ENCODE data around the gene CARD9. TPM values are rescaled to one million over a fixed set of nuclear protein-coding genes. Genes with fewer than 3 reads are reported as not detected.

The CARD9 gene
- total RNA-seq, 4 donors from 2014 or later, result 2.4 to 4.2 (median 3.2) TPM

DNA sequence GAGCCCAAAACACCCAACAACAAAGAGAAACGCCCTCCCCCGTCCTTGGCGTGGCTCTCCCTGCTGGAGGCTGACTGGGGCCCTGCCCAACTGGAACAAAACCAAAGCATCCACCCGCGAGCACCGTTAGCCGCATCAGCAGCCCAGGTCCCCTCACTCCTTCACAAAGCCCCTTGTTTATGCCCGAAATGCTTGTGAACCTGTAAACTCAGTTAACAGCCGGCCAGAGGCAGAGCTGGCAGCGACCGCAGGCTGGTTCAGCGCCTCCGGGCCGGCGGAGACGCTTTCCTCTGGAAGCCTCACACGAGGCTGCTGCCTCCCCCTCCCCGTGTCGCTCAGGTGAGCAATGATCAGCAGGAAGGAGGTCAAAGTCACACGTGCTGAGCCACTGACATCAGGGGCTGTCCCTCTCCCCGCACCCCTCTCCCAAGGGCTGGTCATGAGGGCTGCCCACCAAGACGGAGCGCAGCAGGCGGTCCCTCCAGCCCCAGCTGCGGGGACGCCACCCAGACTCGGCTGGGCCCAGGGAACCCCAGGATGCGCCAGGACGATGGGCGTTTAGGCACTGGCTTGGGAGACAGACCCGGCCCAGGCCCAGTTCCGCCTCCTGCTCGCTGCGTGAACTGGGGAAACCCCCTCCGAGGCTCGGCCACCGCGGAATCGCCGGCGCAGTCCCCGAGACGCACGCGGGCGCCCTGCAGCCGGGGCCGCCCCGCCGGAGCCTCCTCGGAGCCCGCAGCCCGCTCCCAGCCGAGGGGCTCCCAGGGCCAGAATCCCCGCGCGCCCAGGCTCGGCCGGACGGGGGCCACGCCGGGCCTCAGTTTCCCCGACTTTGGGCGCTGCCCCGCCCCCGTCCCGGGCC lies 25.9 kb upstream of the CARD9 start:
- no peak for DNase-seq (ENCODE audit: low spot score in 2 of 2)
- TF ChIP-seq, protein P1, sequence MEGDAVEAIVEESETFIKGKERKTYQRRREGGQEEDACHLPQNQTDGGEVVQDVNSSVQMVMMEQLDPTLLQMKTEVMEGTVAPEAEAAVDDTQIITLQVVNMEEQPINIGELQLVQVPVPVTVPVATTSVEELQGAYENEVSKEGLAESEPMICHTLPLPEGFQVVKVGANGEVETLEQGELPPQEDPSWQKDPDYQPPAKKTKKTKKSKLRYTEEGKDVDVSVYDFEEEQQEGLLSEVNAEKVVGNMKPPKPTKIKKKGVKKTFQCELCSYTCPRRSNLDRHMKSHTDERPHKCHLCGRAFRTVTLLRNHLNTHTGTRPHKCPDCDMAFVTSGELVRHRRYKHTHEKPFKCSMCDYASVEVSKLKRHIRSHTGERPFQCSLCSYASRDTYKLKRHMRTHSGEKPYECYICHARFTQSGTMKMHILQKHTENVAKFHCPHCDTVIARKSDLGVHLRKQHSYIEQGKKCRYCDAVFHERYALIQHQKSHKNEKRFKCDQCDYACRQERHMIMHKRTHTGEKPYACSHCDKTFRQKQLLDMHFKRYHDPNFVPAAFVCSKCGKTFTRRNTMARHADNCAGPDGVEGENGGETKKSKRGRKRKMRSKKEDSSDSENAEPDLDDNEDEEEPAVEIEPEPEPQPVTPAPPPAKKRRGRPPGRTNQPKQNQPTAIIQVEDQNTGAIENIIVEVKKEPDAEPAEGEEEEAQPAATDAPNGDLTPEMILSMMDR (IDR thresholded peaks at IDR 0.05), result no peak
- TF ChIP-seq POLR2A (IDR thresholded peaks at IDR 0.05), result no peak
- 1 to 2% methylated on average over 25 to 33 of the region's 67 CpGs for WGBS, 2 donors
- H3K4me3 ChIP-seq (ENCODE audit: low read depth, poor library complexity, severe bottlenecking), result peak overlapping the region; percentile 73
- intact Hi-C loops (cut with DNase I; ENCODE audit: low total_unique reads), result no loop called here

DNA sequence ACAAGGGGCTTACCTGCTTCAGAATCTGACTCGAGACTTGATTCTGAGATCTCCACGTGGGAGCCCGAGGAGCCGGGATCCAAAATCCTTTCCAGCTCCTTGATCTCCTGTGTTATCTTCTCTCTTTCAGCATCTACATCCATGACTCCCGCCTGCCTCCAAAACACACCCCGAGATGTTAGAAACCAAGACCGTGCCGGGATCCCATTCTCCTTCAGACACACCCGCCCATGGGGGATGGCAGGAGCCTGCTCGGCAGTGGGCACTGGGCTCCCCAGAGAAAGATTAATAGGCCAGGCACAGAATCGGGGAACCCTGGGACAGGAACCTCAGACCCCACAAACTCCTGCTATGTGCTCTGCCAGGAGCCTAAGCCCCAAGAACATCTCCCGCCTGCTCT lies 24.8 kb upstream of the CARD9 start:
- no peak overlapping the region for H3K4me3 ChIP-seq (ENCODE audit: low read depth, poor library complexity, severe bottlenecking)
- DNase-seq (ENCODE audit: low spot score in 2 of 2), result no peak
- intact Hi-C loops (cut with DNase I; ENCODE audit: low total_unique reads), result no loop called here
- 94 to 97% methylated on average over 12 of the region's 12 CpGs for WGBS, 2 donors
- TF ChIP-seq POLR2A (IDR thresholded peaks at IDR 0.05), result no peak
- TF ChIP-seq, protein P1 (IDR thresholded peaks at IDR 0.05), result no peak

DNA sequence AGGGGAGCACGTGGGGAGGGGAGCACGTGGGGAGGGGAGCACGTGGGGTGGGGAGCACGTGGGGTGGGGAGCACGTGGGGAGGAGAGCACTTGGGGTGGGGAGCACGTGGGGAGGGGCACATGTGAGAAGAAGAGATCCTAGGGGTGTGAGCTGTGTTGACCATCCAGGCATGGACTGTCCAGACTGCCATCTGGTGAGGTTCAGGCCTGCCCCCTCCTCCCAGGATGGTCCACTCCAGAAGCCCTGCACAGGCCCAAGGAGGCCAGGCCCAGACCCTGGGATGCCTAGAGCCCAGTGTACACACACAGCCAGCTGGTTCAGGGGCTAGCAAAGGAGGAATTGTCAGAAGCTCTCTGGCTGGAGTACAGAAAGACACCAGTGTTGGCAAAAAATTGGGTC lies 24.2 kb upstream of the CARD9 start:
- TF ChIP-seq, protein P1 (IDR thresholded peaks at IDR 0.05), result no peak
- WGBS, 2 donors, result 51 to 85% methylated on average over 6 of the region's 6 CpGs
- DNase-seq (ENCODE audit: low spot score in 2 of 2), result no peak
- intact Hi-C loops (cut with DNase I; ENCODE audit: low total_unique reads), result no loop called here
- no peak overlapping the region for H3K4me3 ChIP-seq (ENCODE audit: low read depth, poor library complexity, severe bottlenecking)

DNA sequence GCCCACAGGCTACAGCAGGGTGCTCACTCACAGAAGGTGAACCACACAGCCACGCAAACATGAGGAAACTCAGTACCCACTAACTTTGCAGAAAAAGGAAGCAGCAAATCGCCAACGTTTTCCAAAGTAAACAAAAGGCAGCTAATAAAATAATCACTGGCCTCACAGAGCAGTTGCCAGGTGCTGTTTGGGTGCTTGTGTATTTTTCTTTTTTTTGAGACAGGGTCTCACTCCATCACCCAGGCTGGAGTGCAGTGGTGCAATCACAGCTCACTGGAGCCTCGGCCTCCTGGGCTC lies 22.7 kb upstream of the CARD9 start:
- intact Hi-C loops (cut with DNase I; ENCODE audit: low total_unique reads), result no loop called here
- no peak for DNase-seq (ENCODE audit: low spot score in 2 of 2)
- TF ChIP-seq, protein P1 (IDR thresholded peaks at IDR 0.05), result no peak
- no peak for TF ChIP-seq POLR2A (IDR thresholded peaks at IDR 0.05)
- WGBS, 2 donors, result 77 to 83% methylated on average over 4 of the region's 4 CpGs
- H3K4me3 ChIP-seq (ENCODE audit: low read depth, poor library complexity, severe bottlenecking), result no peak overlapping the region

DNA sequence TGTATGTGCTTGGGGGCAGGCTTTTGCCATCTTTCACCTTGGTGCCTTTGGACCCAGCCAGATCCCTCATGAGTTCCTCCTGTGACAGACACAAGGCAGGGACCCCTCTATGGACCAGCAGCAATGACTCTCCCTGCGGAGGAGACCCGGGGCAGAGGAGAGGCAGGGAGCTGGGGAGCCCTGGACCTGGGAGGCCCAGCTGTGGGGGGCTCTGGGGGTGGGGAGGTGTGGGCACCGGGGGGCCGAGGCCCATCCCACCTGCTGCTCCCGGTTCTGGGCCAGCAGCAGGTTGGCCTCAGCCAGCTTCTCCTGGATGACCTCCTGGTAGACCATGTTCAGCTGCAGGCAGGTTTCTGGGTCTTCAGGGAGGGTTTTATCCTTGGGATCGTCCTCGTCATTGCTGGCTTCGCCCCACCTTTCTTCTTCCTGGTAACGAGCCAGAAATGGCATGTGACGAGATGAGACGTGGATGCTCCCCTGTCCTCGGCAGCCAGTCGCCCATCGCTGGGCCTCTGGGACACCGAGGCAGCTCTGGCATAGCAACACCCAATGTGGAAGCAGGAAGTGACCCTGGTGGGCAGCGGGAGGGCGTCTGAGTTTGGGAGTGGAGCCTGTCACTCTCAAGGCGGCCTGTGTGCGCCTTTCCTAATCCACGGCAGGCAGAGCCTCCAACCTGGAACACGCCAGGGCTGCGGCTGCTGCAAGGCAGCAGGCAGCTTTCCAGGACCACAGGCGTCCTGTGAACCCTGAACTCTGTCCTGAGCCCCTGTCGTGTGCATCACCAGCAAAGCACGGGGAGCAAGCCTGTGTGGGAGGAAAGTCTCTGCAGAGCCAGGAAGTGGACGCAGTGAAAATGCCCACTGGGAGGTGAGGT lies 22.1 kb upstream of the CARD9 start:
- H3K4me3 ChIP-seq (ENCODE audit: low read depth, poor library complexity, severe bottlenecking), result no peak overlapping the region
- TF ChIP-seq, protein P1 (IDR thresholded peaks at IDR 0.05), result no peak
- TF ChIP-seq POLR2A (IDR thresholded peaks at IDR 0.05), result no peak
- DNase-seq (ENCODE audit: low spot score in 2 of 2), result no peak
- intact Hi-C loops (cut with DNase I; ENCODE audit: low total_unique reads), result no loop called here
- 85 to 93% methylated on average over 23 to 25 of the region's 26 CpGs for WGBS, 2 donors
